Sigmoid colon (tissue), 7 donors: ENCODE measurements around the gene TOR2A. TPM values are rescaled to one million over a fixed set of nuclear protein-coding genes. Genes with fewer than 3 reads are reported as not detected.
A peak's percentile ranks its signal among the peaks of the same experiment; 100 is the strongest.

ENCODE experiments used
- DNase-seq: peaks from one replicate; pipeline ENCODE4 v3.0.0-alpha.2; 2019
- H3K27ac ChIP-seq, 4 donors: fragments of 200-600 bp; sonication (generic); one replicate each; pipeline ENCODE4 v1.5.1; 2016 to 2019; ENCODE audit warnings: mild to moderate bottlenecking in 1 of 4
- H3K27me3 ChIP-seq, 3 donors: fragments of 200-600 bp; sonication (generic); one replicate each; pipeline ENCODE4 v1.5.1; 2019; ENCODE audit warnings: mild to moderate bottlenecking in 1 of 3
- H3K36me3 ChIP-seq, 4 donors: fragments of 200-600 bp; sonication (generic); one replicate each; pipeline ENCODE4 v1.5.1; 2016 to 2019
- H3K4me1 ChIP-seq, 4 donors: fragments of 200-600 bp; sonication (generic); one replicate each; pipeline ENCODE4 v1.5.1; 2017 to 2019
- H3K4me3 ChIP-seq, 4 donors: fragments of 200-600 bp; sonication (generic); one replicate each; pipeline ENCODE4 v1.5.1; 2017 to 2019; ENCODE audit warnings: mild to moderate bottlenecking in 2 of 4, moderate library complexity in 1 of 4
- H3K9me3 ChIP-seq, 4 donors: fragments of 200-600 bp in 3 of 4; sonication (generic) in 3 of 4; one replicate each; pipeline versions ENCODE4 v1.5.1 to v1.6.1; 2013 to 2019
- EP300 ChIP-seq, 4 donors: sonication (generic); formaldehyde crosslinking; IDR thresholded peaks; one replicate each; pipeline ENCODE4 v1.6.1; 2017; ENCODE audit warnings: antibody characterized with exemption in 4 of 4
- POLR2A ChIP-seq, 2 donors: fragments of 450-650 bp; IDR thresholded peaks; one replicate each; pipeline ENCODE4 v1.6.1; 2016; ENCODE audit warnings: antibody characterized with exemption in 2 of 2, mild to moderate bottlenecking in 2 of 2, moderate library complexity in 2 of 2
- POLR2AphosphoS5 ChIP-seq, 4 donors: sonication (generic); formaldehyde crosslinking; IDR thresholded peaks; one replicate each; pipeline ENCODE4 v1.6.1; 2017; ENCODE audit warnings: antibody characterized with exemption in 4 of 4
- WGBS, 2 donors: extraction: QIAGEN DNeasy Blood & Tissue Kit; methylation state at CpG; one replicate each; pipeline ENCODE4 v1.1.7; 2013; 5-methylcytosine and 5-hydroxymethylcytosine counted together
- intact Hi-C: fragments of 100-400 bp; cut with DNase I; formaldehyde crosslinking; loops from one replicate; pipeline ENCODE4 v1.15.1; 2023
- polyA plus RNA-seq, 3 donors: library from polyadenylated mRNA; stranded (reverse); fragments of 200-250 nt; gene quantifications; one replicate each; pipeline ENCODE4 v1.2.3, GENCODE V29; 2013
- total RNA-seq, 4 donors: library from RNA; depleted of rRNA; stranded (reverse); fragments of >200 nt; gene quantifications; one replicate each; pipeline ENCODE4 v1.1.0, GENCODE V29; 2016
- TF ChIP-seq, protein P1 (sequence below), 4 experiments: fragments of 450-650 bp in 3 of 4; fragments of 200-600 bp in 1 of 4; IDR thresholded peaks; one replicate each; pipeline ENCODE4 v1.5.1; 2016 to 2019; ENCODE audit warnings: antibody characterized with exemption in 4 of 4, mild to moderate bottlenecking in 3 of 4, moderate library complexity in 2 of 4
- donor health status: healthy with polysubstance abuse.
- donor health status: Bipolar disorder and iron deficiency.
- donor health status: healthy.

TOR2A gene
- total and polyA plus RNA-seq, 7 donors = 6.1 to 26.4 (median 10.4) TPM

DNA sequence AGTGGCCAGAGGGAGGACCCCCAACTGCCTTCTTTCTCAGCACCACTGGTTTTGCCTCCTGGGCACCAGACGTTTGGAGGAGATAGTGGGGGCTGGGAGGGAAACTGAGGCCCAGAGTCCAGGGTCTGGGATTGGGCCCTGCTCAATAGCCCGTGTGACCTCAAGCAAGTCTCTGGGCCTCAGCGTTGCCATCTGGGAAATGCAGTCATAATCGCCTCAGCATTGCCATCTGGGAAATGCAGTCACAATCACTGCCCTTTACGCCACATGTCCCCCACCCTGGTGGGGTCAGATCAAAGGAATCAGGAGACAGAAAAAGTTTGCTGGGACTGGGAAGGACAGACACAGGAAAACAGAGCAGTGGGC, 41.8 kb upstream of the TOR2A start:
- intact Hi-C loops = no loop called here
- H3K27me3 ChIP-seq = no peaks in the 10 kb centered on the region
- H3K27ac ChIP-seq = peak overlapping the region in 1 of 4 donors; percentile 32
- H3K36me3 ChIP-seq = no peaks in the 10 kb centered on the region
- TF ChIP-seq, protein P1, sequence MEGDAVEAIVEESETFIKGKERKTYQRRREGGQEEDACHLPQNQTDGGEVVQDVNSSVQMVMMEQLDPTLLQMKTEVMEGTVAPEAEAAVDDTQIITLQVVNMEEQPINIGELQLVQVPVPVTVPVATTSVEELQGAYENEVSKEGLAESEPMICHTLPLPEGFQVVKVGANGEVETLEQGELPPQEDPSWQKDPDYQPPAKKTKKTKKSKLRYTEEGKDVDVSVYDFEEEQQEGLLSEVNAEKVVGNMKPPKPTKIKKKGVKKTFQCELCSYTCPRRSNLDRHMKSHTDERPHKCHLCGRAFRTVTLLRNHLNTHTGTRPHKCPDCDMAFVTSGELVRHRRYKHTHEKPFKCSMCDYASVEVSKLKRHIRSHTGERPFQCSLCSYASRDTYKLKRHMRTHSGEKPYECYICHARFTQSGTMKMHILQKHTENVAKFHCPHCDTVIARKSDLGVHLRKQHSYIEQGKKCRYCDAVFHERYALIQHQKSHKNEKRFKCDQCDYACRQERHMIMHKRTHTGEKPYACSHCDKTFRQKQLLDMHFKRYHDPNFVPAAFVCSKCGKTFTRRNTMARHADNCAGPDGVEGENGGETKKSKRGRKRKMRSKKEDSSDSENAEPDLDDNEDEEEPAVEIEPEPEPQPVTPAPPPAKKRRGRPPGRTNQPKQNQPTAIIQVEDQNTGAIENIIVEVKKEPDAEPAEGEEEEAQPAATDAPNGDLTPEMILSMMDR (IDR thresholded peaks at IDR 0.05) = no peak
- TF ChIP-seq EP300 (IDR thresholded peaks at IDR 0.05) (no peak), POLR2A (IDR thresholded peaks at IDR 0.05) (no peak), POLR2AphosphoS5 (IDR thresholded peaks at IDR 0.05) (no peak)
- H3K4me3 ChIP-seq = peak overlapping the region in 1 of 4 donors; percentile 16
- no peaks in the 10 kb centered on the region for H3K9me3 ChIP-seq
- WGBS, 2 donors = 44 to 66% methylated on average over 5 of the region's 5 CpGs
- peaks cover 0 to under 1% (median 0%) of the 10 kb centered on the region in 4 donors for H3K4me1 ChIP-seq
- DNase-seq = no peak

DNA sequence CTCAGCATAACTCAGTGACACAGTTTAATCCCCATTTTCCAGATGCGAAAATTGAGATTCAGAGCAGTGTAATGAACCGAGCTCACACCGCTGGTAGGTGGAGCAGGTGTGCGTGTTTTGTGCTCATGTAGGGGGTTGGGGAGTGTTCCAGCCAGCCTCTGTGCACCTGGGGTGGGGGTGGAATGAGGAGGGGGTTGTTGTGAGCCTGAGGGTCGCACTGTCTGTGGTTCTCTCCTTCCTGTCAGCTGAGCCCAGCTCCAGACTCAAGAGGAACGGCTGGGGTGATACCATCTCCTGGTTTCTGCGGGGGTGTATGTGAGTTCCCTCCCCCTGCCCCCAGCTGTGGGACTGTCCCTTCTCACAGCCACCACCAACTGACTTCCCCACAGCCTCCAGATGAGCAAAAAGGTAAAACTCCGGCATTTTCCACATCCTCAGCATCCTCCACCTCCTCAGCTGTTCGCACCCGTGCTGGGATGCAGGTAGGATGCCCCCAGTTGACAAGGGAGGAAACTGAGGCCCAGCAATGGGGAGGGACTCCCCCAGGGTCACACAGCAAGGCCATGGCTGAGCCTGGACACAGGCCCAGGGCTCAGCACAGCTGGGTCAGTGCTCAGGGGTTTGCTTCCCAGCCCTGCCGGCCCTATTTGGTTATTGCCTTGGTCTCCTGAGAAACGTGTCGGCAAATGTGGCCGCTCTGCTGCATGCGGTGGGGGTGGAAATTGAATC, 41.3 kb upstream of the TOR2A start:
- intact Hi-C loops = no loop called here
- TF ChIP-seq POLR2A (IDR thresholded peaks at IDR 0.05) (no peak), EP300 (IDR thresholded peaks at IDR 0.05) (no peak), POLR2AphosphoS5 (IDR thresholded peaks at IDR 0.05) (no peak)
- TF ChIP-seq, protein P1 (IDR thresholded peaks at IDR 0.05) = no peak
- Histone ChIP-seq H3K9me3 (no peaks in the 10 kb centered on the region), H3K4me1 (peaks cover 0 to 5% (median 0%) of the 10 kb centered on the region in 4 donors), H3K4me3 (peak overlapping the region in 1 of 4 donors; percentile 16), H3K36me3 (no peaks in the 10 kb centered on the region), H3K27ac (peak overlapping the region in 1 of 4 donors; percentile 32), H3K27me3 (no peaks in the 10 kb centered on the region)
- DNase-seq = no peak
- 33 to 57% methylated on average over 15 of the region's 15 CpGs for WGBS, 2 donors

DNA sequence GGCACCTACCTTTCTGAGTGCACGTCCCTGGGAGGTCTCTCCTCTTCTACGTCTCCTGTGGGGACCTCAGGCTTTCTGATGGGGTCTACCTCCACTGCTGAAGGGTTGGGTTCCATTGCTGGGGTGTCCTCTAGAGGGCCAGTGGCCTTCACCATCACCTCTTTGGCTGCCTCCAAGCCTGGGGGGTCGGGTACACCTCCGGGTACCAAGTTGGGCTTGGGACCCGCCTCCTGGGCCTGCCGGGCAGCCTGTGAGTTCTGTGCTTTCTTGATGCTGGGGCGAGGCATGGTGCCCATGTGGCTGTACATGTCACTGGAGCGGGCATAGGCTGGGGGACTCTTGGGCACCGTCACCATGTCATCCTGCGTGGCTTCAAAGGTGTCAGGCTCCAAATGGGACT, 38.9 kb upstream of the TOR2A start:
- Histone ChIP-seq H3K36me3 (no peaks in the 10 kb centered on the region), H3K27ac (no peak overlapping the region), H3K9me3 (no peaks in the 10 kb centered on the region), H3K4me3 (no peak overlapping the region), H3K27me3 (no peaks in the 10 kb centered on the region), H3K4me1 (peaks cover 0 to 12% (median 9%) of the 10 kb centered on the region in 4 donors)
- intact Hi-C loops = no loop called here
- TF ChIP-seq POLR2A (IDR thresholded peaks at IDR 0.05) (no peak), EP300 (IDR thresholded peaks at IDR 0.05) (no peak), POLR2AphosphoS5 (IDR thresholded peaks at IDR 0.05) (no peak)
- TF ChIP-seq, protein P1 (IDR thresholded peaks at IDR 0.05) = no peak
- 84 to 91% methylated on average over 10 of the region's 10 CpGs for WGBS, 2 donors
- DNase-seq = no peak

DNA sequence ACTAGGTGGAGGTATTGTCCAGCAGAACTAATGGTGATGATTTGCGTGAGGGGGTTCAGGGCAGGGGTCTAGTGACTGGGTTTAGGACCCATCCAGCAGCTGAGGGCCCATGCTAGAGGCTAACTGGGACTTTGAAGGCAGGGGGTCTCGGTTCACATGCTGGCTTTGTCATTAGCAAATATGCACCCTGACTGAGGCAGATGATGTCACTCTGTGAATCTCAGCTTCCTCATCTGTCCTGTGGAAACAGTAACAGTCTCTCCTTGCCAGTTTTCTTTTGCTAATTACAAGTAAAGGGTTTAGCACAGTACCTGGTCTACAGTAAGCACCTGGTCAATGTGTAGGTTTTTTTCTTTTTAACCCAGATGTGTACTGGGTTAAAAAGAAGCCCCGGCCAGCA, 38.2 kb upstream of the TOR2A start:
- H3K36me3 ChIP-seq = no peaks in the 10 kb centered on the region
- H3K4me3 ChIP-seq = no peak overlapping the region
- 83 to 91% methylated on average over 3 of the region's 3 CpGs for WGBS, 2 donors
- TF ChIP-seq, protein P1 (IDR thresholded peaks at IDR 0.05) = no peak
- TF ChIP-seq POLR2A (IDR thresholded peaks at IDR 0.05) = no peak
- no peak for TF ChIP-seq EP300 (IDR thresholded peaks at IDR 0.05)
- TF ChIP-seq POLR2AphosphoS5 (IDR thresholded peaks at IDR 0.05) = no peak
- no peak for DNase-seq
- H3K27me3 ChIP-seq = no peaks in the 10 kb centered on the region
- H3K27ac ChIP-seq = no peak overlapping the region
- intact Hi-C loops = no loop called here
- H3K9me3 ChIP-seq = no peaks in the 10 kb centered on the region
- peaks cover 0 to 12% (median 9%) of the 10 kb centered on the region in 4 donors for H3K4me1 ChIP-seq
